Activated naive CD8-positive, alpha-beta T cell treated with anti-CD3 and anti-CD28 coated beads, Interleukin-2, amount 50 U/mL, for 24 hours (primary cell): ENCODE results near the gene SLC39A11.
"Not testable (repeated sequence)": the region's sequence is repeated elsewhere in the genome, so short reads cannot be mapped to it uniquely, and the experiment has no call there.

Source experiments
- ATAC-seq: fragments of 150-1000 bp; cut with Tn5 transposase; one replicate; pipeline ENCODE4 v1.10.0; 2021
- DNase-seq: peaks from one replicate; pipeline ENCODE4 v3.0.0; 2021
- H3K27ac Mint-ChIP-seq: one replicate; pipeline ENCODE4 v1.8.0; 2021; ENCODE audit warnings: mild to moderate bottlenecking, mixed read lengths
- H3K27me3 Mint-ChIP-seq: one replicate; pipeline ENCODE4 v1.8.0; 2021; ENCODE audit warnings: mixed read lengths
- H3K36me3 Mint-ChIP-seq: one replicate; pipeline ENCODE4 v1.8.0; 2021; ENCODE audit warnings: low read depth, mixed read lengths
- H3K4me1 Mint-ChIP-seq: one replicate; pipeline ENCODE4 v1.8.0; 2021; ENCODE audit warnings: mixed read lengths
- H3K4me3 Mint-ChIP-seq: one replicate; pipeline ENCODE4 v1.8.0; 2021; ENCODE audit warnings: mild to moderate bottlenecking, moderate library complexity, mixed read lengths
- H3K9me3 Mint-ChIP-seq: one replicate; pipeline ENCODE4 v1.8.0; 2021; ENCODE audit warnings: mixed read lengths

Gene SLC39A11

DNA sequence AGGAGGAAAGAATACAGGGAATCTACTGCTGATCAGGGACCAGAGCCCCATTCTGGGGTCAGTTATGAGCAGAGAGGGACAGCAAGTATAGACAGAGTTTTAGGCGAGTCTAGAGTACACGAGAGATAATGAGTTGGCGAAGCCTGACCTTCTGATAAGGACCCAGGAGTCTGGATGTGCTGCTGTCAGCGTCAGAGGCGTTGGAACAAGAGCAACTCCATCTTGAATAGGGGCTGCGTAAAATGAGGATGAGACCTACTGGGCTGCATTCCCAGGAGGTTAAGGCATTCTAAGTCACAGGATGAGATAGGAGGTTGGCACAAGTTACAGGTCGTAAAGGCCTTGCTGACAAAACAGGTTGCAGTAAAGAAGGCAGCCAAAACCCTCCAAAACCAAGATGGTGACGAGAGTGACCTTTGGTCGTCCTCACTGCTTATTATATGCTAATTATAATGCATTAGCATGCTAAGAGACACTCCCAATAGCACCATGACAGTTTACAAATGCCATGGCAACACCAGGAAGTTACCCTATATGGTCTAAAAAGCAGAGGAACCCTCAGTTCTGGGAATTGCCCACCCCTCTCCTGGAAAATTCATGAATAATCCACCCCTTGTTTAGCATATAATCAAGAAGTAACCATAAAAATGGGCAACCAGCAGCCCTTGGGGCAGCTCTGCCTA lies 330.5 kb downstream of the SLC39A11 start:
- not testable (repeated sequence) for H3K27ac Mint-ChIP-seq, H3K4me3 Mint-ChIP-seq, H3K27me3 Mint-ChIP-seq, H3K36me3 Mint-ChIP-seq, H3K9me3 Mint-ChIP-seq, DNase-seq, ATAC-seq, H3K4me1 Mint-ChIP-seq

DNA sequence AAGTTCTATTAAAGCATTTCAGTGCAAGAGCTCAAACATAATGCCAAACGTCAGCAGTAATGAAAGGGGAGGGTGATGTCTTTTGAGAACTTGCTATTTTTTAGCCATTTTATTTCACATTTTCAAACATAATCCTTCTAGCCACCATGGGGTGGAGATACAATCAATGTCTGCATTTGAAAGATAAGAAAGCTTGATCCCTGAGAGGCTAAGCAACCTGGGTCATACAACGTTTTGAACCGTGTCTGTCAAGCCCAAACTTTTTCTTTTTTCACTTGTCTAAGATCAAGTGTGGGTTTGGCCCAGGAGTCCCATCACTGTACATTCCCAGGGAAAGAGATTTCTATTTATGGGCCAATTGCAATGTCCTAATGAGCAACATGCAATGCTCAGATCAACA lies 331.1 kb downstream of the SLC39A11 start:
- Mint-ChIP-seq H3K36me3 (peaks cover 3% of the 10 kb centered on the region), H3K4me1 (no peaks in the 10 kb centered on the region), H3K4me3 (no peak overlapping the region), H3K9me3 (peaks cover 2% of the 10 kb centered on the region), H3K27me3 (no peaks in the 10 kb centered on the region), H3K27ac (no peak overlapping the region)
- ATAC-seq = no peak
- no peak for DNase-seq

DNA sequence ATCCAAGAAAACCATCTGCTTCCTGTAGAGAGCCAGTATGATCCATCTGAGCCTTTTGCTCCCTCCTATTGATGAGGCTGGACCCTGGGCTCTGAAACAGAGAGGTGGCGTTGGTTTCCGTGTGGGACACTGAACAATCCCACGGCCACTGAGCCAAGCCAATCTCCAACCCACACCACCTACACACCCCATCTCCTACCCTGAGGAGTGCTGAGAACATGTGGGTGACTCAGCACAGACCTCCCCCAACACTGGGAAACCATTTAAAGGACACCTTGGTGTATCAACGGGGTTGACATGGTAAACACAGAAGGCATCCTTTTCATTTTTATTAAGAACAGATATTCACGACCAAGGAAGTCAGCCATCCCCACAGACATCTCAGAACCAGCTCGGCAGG lies 332.1 kb downstream of the SLC39A11 start:
- Mint-ChIP-seq H3K27ac (no peak overlapping the region), H3K4me1 (no peaks in the 10 kb centered on the region), H3K36me3 (peaks cover 5% of the 10 kb centered on the region), H3K27me3 (no peaks in the 10 kb centered on the region), H3K9me3 (peaks cover 6% of the 10 kb centered on the region), H3K4me3 (no peak overlapping the region)
- no peak for ATAC-seq
- no peak for DNase-seq

DNA sequence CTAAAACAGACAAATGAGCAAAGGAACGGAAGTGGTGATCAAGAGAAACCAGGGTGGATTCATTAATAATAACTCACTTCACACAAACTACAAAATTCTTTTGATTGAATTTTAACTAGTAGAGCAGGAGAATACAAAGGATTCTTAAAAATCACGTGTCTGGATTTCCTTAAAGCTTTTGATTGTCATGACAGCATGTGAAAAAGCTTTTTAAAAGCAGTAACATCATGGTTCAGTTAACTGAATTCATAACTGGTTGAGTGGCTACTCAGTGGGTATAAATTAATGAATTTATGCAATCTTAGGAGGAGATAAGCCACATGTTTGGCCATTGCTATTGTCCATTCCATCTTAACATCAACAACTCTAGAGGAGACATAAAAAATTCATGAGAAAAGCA lies 333.2 kb downstream of the SLC39A11 start:
- no peak overlapping the region for H3K27ac Mint-ChIP-seq
- no peak overlapping the region for H3K4me3 Mint-ChIP-seq
- H3K36me3 Mint-ChIP-seq = peaks cover 8% of the 10 kb centered on the region
- no peaks in the 10 kb centered on the region for H3K27me3 Mint-ChIP-seq
- peaks cover 6% of the 10 kb centered on the region for H3K9me3 Mint-ChIP-seq
- DNase-seq (no peak), ATAC-seq (no peak)
- H3K4me1 Mint-ChIP-seq = no peaks in the 10 kb centered on the region

DNA sequence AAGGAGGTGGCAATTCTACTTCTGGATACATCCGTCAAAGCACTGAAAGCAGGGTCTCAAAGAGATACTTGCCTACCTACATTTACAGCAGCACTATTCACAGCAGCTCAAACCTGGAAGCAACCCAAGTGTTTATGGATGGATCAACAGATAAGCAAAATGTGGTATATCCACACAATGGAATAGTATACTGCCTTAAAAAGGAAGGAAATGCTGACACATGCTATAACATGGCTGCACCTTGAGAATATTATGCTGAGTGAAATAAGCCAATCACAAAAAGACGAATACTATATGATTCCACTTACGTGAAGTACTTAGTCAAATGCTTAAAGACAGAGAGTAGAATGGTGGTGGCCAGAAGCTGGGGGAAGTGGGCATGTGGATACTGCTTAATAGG lies 336.2 kb downstream of the SLC39A11 start:
- H3K36me3 Mint-ChIP-seq = peaks cover 8% of the 10 kb centered on the region
- peaks cover 2% of the 10 kb centered on the region for H3K4me1 Mint-ChIP-seq
- H3K27ac Mint-ChIP-seq = no peak overlapping the region
- no peak for ATAC-seq
- H3K4me3 Mint-ChIP-seq = no peak overlapping the region
- no peak for DNase-seq
- H3K27me3 Mint-ChIP-seq = no peaks in the 10 kb centered on the region
- H3K9me3 Mint-ChIP-seq = peaks cover 6% of the 10 kb centered on the region

DNA sequence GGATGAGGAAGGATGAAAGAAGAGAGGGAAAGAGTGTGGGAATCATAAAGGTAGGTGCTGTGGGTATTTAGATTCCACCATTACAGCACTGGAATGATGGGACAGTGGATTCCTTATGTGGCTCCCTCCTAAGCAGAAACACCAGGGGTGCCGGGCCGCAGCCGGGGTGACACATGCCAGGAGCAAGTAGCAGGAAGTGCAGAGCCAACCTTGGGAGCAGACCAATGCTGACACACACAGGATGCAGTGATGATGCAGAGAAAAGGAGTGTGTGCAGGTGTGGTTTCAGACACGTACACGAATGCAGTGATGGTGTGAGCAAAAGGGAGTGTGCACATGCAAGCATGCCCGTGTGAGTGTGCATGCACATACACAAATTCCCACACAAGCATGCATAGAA lies 338.0 kb downstream of the SLC39A11 start:
- H3K4me3 Mint-ChIP-seq = no peak overlapping the region
- ATAC-seq = no peak
- H3K36me3 Mint-ChIP-seq = peaks cover 8% of the 10 kb centered on the region
- DNase-seq = no peak
- no peak overlapping the region for H3K27ac Mint-ChIP-seq
- peaks cover 6% of the 10 kb centered on the region for H3K9me3 Mint-ChIP-seq
- H3K4me1 Mint-ChIP-seq = peaks cover 2% of the 10 kb centered on the region
- H3K27me3 Mint-ChIP-seq = no peaks in the 10 kb centered on the region

DNA sequence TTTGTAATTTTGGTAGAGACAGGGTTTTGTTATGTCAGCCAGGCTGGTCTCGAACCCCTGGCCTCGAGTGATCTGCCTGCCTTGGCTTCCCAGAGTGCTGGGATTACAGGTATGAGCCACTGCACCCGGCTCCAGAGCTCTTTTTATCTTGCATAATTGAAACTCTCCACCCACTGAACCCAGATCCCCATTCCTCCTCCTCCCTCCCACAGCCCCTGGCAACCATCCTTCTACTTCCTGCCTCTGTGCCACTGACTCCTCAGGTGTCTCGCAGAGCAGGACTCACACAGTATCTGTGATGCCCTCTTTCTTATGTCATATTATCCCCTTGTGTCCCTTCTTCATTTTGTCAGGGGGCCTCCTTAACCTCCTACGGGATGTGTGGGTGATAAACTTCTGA lies 340.7 kb downstream of the SLC39A11 start:
- no peak for DNase-seq
- Mint-ChIP-seq H3K4me1 (peaks cover 2% of the 10 kb centered on the region), H3K4me3 (no peak overlapping the region), H3K9me3 (peaks cover 6% of the 10 kb centered on the region), H3K27ac (no peak overlapping the region), H3K27me3 (no peaks in the 10 kb centered on the region), H3K36me3 (peaks cover 5% of the 10 kb centered on the region)
- no peak for ATAC-seq

DNA sequence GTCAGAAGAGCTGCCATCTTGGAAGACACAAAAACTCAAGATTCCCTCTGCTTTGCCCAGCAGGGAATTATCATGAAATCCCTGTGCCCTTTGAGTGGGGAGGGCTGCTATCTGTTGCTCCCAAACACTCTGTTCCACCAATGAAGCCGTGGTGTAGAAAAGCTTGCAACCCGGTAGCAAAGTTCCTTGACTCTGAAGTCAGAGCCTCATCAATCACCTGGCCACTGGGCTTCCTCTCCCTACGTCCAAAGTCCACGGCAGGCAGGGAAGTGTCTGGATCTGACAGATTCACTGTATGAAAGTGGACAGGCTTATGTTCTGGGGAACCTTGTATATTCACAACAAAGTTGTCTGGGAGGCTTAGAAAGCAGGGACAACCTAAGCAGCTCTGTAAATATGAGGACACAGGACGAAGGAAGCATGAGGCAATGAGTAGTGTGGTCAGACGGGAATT lies 343.3 kb downstream of the SLC39A11 start:
- Mint-ChIP-seq H3K27ac (no peak overlapping the region), H3K4me3 (no peak overlapping the region), H3K9me3 (no peaks in the 10 kb centered on the region), H3K27me3 (no peaks in the 10 kb centered on the region), H3K36me3 (no peaks in the 10 kb centered on the region), H3K4me1 (peaks cover 2% of the 10 kb centered on the region)
- no peak for DNase-seq
- no peak for ATAC-seq

DNA sequence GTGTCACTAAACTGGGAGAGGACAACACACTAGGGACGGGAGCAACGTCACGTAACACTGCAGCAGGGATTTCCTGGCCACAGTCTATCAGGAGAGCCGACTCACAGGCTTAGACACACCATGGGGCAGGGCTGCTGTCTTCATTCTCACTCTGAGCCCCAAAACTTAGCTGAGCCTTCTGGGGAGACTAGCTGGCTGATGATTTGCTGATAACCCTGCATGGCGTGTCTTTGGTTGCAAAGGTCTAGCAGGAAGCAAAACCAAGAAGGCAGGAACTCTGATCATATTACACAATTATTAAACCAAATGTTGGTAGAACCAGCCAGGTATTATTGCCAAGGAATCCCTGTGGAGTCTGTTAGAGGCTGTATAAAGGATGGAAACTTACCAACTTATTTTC lies 345.0 kb downstream of the SLC39A11 start:
- DNase-seq (no peak), ATAC-seq (no peak)
- Mint-ChIP-seq H3K36me3 (no peaks in the 10 kb centered on the region), H3K27me3 (no peaks in the 10 kb centered on the region), H3K27ac (no peak overlapping the region), H3K4me1 (peaks cover 2% of the 10 kb centered on the region), H3K9me3 (no peaks in the 10 kb centered on the region), H3K4me3 (no peak overlapping the region)

DNA sequence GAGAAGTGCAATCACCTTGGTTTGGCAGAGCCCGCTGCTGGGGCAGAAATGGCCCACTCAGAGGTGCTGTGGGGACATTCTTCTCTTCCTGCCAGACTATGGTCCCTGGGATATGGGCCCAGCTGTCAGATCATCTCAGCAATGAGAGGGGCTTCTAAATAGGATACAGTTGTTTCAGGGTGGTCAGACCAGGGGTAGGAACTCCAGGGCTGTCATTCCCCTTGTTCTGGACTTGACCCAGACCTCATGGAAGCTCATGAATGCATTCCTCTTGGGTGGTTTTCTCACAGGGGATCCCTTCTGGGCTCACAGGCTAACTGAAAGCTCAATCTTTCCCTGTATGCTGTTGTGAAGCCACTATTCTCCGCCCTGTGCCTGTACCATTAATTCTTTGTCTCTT lies 347.2 kb downstream of the SLC39A11 start:
- DNase-seq = no peak
- H3K36me3 Mint-ChIP-seq = no peaks in the 10 kb centered on the region
- ATAC-seq = no peak
- H3K4me1 Mint-ChIP-seq = no peaks in the 10 kb centered on the region
- no peaks in the 10 kb centered on the region for H3K27me3 Mint-ChIP-seq
- H3K9me3 Mint-ChIP-seq = no peaks in the 10 kb centered on the region
- H3K4me3 Mint-ChIP-seq = no peak overlapping the region
- H3K27ac Mint-ChIP-seq = no peak overlapping the region

DNA sequence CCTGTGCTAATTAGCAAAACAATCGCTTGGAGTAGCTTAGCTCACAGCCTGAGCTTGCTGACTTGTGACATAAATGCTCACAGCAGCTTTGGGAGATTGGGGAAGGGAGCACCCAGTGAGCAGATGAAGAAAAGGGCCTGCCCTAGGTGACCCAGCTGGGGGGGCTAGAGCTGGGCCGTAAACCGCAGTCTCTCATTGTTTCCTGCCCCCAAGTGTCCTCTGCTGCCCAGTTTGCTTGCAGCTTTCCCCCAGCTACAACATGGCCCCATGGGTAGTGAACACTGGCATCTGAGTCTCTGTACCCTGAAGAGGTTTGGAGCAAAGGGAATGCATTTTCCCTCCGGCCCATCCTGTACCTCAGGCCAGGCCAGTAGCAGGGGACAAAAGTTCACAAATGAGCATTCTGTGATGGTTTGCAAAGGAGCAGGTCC lies 349.4 kb downstream of the SLC39A11 start:
- H3K4me3 Mint-ChIP-seq = no peak overlapping the region
- H3K27me3 Mint-ChIP-seq = no peaks in the 10 kb centered on the region
- no peak for ATAC-seq
- DNase-seq = no peak
- no peaks in the 10 kb centered on the region for H3K9me3 Mint-ChIP-seq
- H3K36me3 Mint-ChIP-seq = no peaks in the 10 kb centered on the region
- no peak overlapping the region for H3K27ac Mint-ChIP-seq
- H3K4me1 Mint-ChIP-seq = no peaks in the 10 kb centered on the region

DNA sequence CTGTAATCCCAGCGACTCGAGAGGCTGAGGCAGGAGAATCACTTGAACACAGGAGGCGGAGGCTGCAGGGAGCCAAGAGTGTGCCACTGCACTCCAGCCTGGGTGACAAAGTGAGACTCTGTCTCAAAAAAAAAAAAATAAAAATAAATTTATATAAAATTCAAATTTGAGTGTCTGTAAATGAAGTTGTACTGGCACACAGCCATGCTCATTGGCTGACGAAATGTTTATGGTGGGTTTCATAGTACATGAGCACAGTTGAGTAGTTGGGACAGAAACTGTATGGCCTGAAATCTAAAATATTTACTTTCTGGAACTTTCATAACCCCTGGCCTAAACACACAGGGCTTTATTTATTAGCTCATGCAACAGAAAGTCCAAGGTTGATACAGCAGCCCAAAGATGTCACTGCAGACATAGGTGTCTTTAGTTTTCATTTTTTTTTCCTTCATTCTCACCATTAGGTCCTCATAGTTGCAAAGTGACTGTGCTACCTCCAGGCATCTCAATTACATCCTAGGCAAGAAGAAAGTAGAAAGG lies 355.3 kb downstream of the SLC39A11 start:
- Mint-ChIP-seq H3K27ac (no peak overlapping the region), H3K36me3 (no peaks in the 10 kb centered on the region), H3K4me1 (no peaks in the 10 kb centered on the region), H3K9me3 (no peaks in the 10 kb centered on the region), H3K4me3 (no peak overlapping the region), H3K27me3 (no peaks in the 10 kb centered on the region)
- ATAC-seq = no peak
- DNase-seq = no peak

DNA sequence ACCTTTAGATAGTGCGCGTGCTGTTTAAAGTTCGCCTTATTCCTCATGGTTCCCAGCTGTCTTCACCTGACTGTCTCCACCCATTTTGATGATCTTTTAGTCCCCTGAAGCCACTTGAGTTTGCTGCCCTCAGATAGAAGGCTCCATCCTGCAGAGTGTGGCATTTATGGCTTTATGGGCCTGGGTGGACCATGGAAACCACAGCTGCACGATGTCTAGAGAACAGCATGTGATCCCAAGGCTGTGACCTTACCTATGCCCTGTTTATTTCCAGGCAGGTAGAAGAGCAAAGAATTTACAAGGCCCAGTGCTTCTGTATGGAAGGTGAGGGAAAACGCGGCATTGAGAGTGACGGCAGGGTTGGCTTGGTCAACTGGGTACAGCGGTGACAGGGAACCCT lies 356.9 kb downstream of the SLC39A11 start:
- DNase-seq = no peak
- no peaks in the 10 kb centered on the region for H3K27me3 Mint-ChIP-seq
- no peak overlapping the region for H3K27ac Mint-ChIP-seq

DNA sequence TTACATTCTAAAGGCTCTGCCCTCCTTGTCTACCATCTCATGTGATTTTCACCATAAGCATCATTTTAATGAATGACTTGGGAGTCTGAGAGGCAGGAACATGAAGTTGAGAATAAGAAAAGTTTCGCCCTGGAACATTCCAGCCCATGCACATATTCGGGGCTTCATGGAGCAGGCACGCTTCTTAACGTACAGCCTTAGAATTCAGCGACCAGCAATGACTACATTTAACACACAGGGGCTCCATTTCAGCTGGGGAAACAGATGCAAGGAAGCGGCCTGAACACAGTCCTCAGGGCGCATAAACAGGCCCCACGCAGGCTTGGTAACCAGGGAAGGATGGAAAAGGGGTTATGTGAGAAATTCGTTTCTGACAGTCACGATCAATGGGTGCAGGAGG lies 357.4 kb downstream of the SLC39A11 start:
- H3K9me3 Mint-ChIP-seq = no peaks in the 10 kb centered on the region
- H3K36me3 Mint-ChIP-seq = no peaks in the 10 kb centered on the region
- no peaks in the 10 kb centered on the region for H3K27me3 Mint-ChIP-seq
- H3K4me1 Mint-ChIP-seq = no peaks in the 10 kb centered on the region
- DNase-seq = no peak
- no peak overlapping the region for H3K4me3 Mint-ChIP-seq
- no peak overlapping the region for H3K27ac Mint-ChIP-seq
- ATAC-seq = no peak

More for the DNA sequence above, 356.9 kb downstream of the SLC39A11 start:
- Mint-ChIP-seq H3K9me3 (no peaks in the 10 kb centered on the region), H3K36me3 (no peaks in the 10 kb centered on the region), H3K4me1 (no peaks in the 10 kb centered on the region), H3K4me3 (no peak overlapping the region)
- no peak for ATAC-seq

DNA sequence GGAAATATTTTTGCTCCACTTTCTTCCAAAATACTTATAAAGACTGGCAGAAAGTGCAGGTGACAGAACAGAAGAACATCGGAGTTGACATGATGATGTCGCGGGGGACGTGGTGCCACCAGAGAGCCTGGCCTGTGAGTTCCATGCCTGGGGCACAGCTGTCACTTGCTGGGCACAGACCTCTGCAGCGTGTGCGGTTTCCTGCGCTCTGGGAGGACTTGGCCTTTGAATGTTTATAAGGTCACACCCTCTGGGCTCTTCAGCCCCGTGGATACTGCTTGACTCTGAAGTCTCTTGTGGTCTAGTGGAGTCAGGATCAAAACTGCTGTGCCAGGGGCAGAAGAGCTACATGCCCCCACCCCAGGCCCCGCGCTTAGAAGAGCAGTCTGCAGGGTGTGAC lies 357.9 kb downstream of the SLC39A11 start:
- H3K9me3 Mint-ChIP-seq = no peaks in the 10 kb centered on the region
- H3K36me3 Mint-ChIP-seq = no peaks in the 10 kb centered on the region
- DNase-seq = no peak
- H3K4me1 Mint-ChIP-seq = no peaks in the 10 kb centered on the region
- no peak overlapping the region for H3K4me3 Mint-ChIP-seq
- H3K27me3 Mint-ChIP-seq = no peaks in the 10 kb centered on the region
- ATAC-seq = no peak
- no peak overlapping the region for H3K27ac Mint-ChIP-seq
